DOHH2 (cell line): ENCODE data around the gene DENND6B.

ENCODE experiments used
- EZH2phosphoT487 ChIP-seq: fragments of 200-600 bp; sonication (generic); IDR thresholded peaks from 2 replicates; pipeline ENCODE4 v1.6.1; 2017; ENCODE audit warnings: borderline replicate concordance, mild to moderate bottlenecking, antibody characterized with exemption, low read length, moderate library complexity, mixed read lengths
- TF ChIP-seq, protein P1 (sequence below): fragments of 200-600 bp; sonication (generic); IDR thresholded peaks from one replicate; pipeline ENCODE4 v1.5.1; 2014; ENCODE audit warnings: antibody characterized with exemption, mild to moderate bottlenecking, low read depth, low read length; ENCODE audit not compliant: poor library complexity, severe bottlenecking

DNA sequence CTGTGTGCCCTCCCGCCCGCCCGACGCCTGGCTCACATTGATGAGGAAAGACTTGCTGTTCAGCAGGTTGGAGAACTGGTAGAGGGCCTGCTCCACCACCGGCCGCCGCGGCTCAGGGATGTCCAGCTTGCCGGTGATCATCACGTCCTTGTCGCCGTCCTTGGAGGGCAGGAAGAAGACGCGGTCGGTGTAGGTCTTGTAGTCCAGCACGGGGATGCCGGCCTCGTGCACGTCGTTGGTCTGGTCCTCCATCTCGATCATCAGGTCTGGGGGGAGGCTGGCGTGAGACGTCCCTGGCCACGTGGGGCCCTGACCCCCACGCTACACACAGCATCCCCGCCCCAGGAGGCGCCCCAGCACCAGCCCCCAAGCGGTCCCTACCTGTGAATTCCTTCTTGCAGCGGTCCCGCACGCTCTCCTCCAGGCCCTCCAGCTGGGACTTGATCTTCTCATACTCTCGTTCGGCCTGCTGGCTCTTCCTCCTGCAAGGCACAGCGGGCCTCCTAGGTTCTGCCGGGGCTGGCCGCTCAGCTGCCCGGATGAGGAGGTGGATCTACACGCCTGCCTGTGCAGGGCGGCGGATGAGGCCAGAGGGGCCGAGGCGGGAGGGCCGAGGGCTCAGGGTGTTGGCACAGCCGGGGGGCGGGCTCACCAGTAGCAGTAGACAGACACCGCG, 46.0 kb downstream of the DENND6B start:
- TF ChIP-seq, protein P1, sequence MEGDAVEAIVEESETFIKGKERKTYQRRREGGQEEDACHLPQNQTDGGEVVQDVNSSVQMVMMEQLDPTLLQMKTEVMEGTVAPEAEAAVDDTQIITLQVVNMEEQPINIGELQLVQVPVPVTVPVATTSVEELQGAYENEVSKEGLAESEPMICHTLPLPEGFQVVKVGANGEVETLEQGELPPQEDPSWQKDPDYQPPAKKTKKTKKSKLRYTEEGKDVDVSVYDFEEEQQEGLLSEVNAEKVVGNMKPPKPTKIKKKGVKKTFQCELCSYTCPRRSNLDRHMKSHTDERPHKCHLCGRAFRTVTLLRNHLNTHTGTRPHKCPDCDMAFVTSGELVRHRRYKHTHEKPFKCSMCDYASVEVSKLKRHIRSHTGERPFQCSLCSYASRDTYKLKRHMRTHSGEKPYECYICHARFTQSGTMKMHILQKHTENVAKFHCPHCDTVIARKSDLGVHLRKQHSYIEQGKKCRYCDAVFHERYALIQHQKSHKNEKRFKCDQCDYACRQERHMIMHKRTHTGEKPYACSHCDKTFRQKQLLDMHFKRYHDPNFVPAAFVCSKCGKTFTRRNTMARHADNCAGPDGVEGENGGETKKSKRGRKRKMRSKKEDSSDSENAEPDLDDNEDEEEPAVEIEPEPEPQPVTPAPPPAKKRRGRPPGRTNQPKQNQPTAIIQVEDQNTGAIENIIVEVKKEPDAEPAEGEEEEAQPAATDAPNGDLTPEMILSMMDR = no peak
- TF ChIP-seq EZH2phosphoT487 = no peak
